Heart right ventricle (tissue), 16 donors: ENCODE measurements around the gene RAPGEFL1. TPM values are rescaled to one million over a fixed set of nuclear protein-coding genes. Genes with fewer than 3 reads are reported as not detected.

Source experiments
- ATAC-seq, 8 donors: fragments of 200-7000 bp; cut with Tn5 transposase; one replicate each; pipeline ENCODE4 v1.9.1; 2020; ENCODE audit warnings: mild to moderate bottlenecking in 8 of 8, moderate library complexity in 8 of 8, moderate number of reproducible peaks in 1 of 8
- DNase-seq, 2 donors: peaks; one replicate each; pipeline ENCODE4 v3.0.0-alpha.2; 2020
- H3K27ac ChIP-seq, 10 donors: fragments of 200-600 bp; sonication (generic) in 2 of 10; one replicate each; pipeline versions ENCODE4 v1.5.0 to v1.8.0; 2020 to 2022; ENCODE audit warnings: mild to moderate bottlenecking in 3 of 10
- H3K27me3 ChIP-seq, 7 donors: fragments of 200-600 bp; one replicate each; pipeline ENCODE4 v1.8.0; 2021 to 2022; ENCODE audit warnings: mild to moderate bottlenecking in 2 of 7
- H3K36me3 ChIP-seq, 9 donors: fragments of 200-600 bp; sonication (generic) in 1 of 9; one replicate each; pipeline versions ENCODE4 v1.5.0 to v1.8.0; 2020 to 2022; ENCODE audit warnings: mild to moderate bottlenecking in 2 of 9
- H3K4me1 ChIP-seq, 9 donors: fragments of 200-600 bp; sonication (generic) in 1 of 9; one replicate each; pipeline versions ENCODE4 v1.5.0 to v1.8.0; 2020 to 2022; ENCODE audit warnings: mild to moderate bottlenecking in 4 of 9
- H3K4me3 ChIP-seq, 10 donors: fragments of 200-600 bp; sonication (generic) in 2 of 10; one replicate each; pipeline versions ENCODE4 v1.5.0 to v1.8.0; 2020 to 2022; ENCODE audit warnings: mild to moderate bottlenecking in 7 of 10, moderate library complexity in 2 of 10
- H3K9me3 ChIP-seq, 11 donors: fragments of 200-600 bp in 10 of 11; sonication (generic) in 2 of 11; one replicate each; pipeline versions ENCODE4 v1.5.0 to v1.8.0; 2013 to 2022; ENCODE audit warnings: mild to moderate bottlenecking in 2 of 11, control low read depth in 1 of 11, moderate library complexity in 1 of 11
- CTCF ChIP-seq, 9 donors: fragments of 200-600 bp; sonication (generic) in 2 of 9; IDR thresholded peaks; one replicate each; pipeline versions ENCODE4 v1.5.0 to v1.8.0; 2021 to 2022; ENCODE audit warnings: antibody characterized with exemption in 9 of 9, mild to moderate bottlenecking in 5 of 9, moderate library complexity in 1 of 9
- WGBS, 2 donors: extraction: QIAGEN DNeasy Blood & Tissue Kit; methylation state at CpG; one replicate each; pipeline ENCODE4 v1.1.7; 2013; ENCODE audit warnings: inconsistent platforms in 1 of 2; 5-methylcytosine and 5-hydroxymethylcytosine counted together
- intact Hi-C, 10 donors: fragments of 100-400 bp; cut with DNase I; formaldehyde crosslinking; loops; one replicate each; pipeline versions ENCODE4 v1.11.1 to v1.14.2; 2022
- polyA plus RNA-seq, 2 donors: library from polyadenylated mRNA; stranded (reverse); fragments of 200-250 nt; gene quantifications; one replicate each; pipeline ENCODE4 v1.2.3, GENCODE V29; 2013
- total RNA-seq, 10 donors: library from RNA; stranded (reverse); fragmentation: NEBNext Ultra II Directional in 3 of 10; extraction: Animal tissue kit (Norgen Biotek cat#: 25700) in 3 of 10; gene quantifications; one replicate each; pipeline versions ENCODE4 v1.2.1 to v1.2.4, GENCODE V29; 2021 to 2023
- donor health status: Arrhythmogenic right ventricular cardiomyopathy.
- donor health status: ischemic (EF 13 %, LVEDD 7.1; RV severe dilation, severe dysfunction).
- donor health status: healthy with polysubstance abuse.
- donor health status: DM: no; HTN: yes; CAD: no.
- donor health status: DM: no; HTN: no; CAD: no.
- donor health status: ischemic (EF 25% LVEDD 6.9; RV normal size, moderate dysfunction).
- donor health status: ischemic (EF 25% LVEDD 5.7; RV mildly dilated, moderate dysfunction).
- donor health status: healthy.
- donor health status: DM: yes; HTN: yes; CAD: no.
- donor health status: Ischemic cardiomyopathy.
- donor health status: ischemic (EF 35%, LVEDD 5.7; RV mildly dilated, moderate dysfunction).
- donor health status: nonischemic (EF 11% LVEDD 7.7; RV severe dilation, severe dysfunction).
- donor health status: DM: yes; HTN: yes; CAD: no.
- donor health status: PGD.
- donor health status: ischemic (EF 29% LVEDD 5.4; RV normal size, mild dysfunction).
- donor health status: nonischemic (EF 23%, LVEDD 6.1; RV moderate dilation, normal function).

RAPGEFL1 gene
- total and polyA plus RNA-seq, 12 donors: 2.2 to 21.9 (median 3.2) TPM

GRCh38 chr17:40181205-40181604, 3.9 kb downstream of the RAPGEFL1 start:
- Histone ChIP-seq H3K4me1 (peaks cover 6 to 40% (median 11%) of the 10 kb centered on the region in 9 donors), H3K36me3 (peaks cover 0 to 24% (median 2%) of the 10 kb centered on the region in 9 donors), H3K9me3 (no peaks in the 10 kb centered on the region), H3K27me3 (peaks cover 0 to 14% (median 0%) of the 10 kb centered on the region in 7 donors), H3K4me3 (no peak overlapping the region), H3K27ac (peak overlapping the region in 1 of 10 donors; percentile 12)
- WGBS, 2 donors: 63 to 70% methylated on average over 8 of the region's 8 CpGs
- TF ChIP-seq CTCF (IDR thresholded peaks at IDR 0.05): no peak
- intact Hi-C loops: no loop called here
- DNase-seq (no peak), ATAC-seq (peak in 1 of 8 donors; percentile 20)

- no peak for TF ChIP-seq CTCF (IDR thresholded peaks at IDR 0.05)
- DNase-seq (no peak), ATAC-seq (peak in 5 of 8 donors; percentile 40 to 65 (median 47))
- intact Hi-C loops: no loop called here
- no peaks in the 10 kb centered on the region for H3K9me3 ChIP-seq
- no peak overlapping the region for H3K4me3 ChIP-seq
- 65 to 74% methylated on average over 6 of the region's 6 CpGs for WGBS, 2 donors
- peaks cover 0 to 11% (median 0%) of the 10 kb centered on the region in 7 donors for H3K27me3 ChIP-seq
- peaks cover 0 to 16% (median 0%) of the 10 kb centered on the region in 9 donors for H3K36me3 ChIP-seq
- peaks cover 0 to 31% (median 6%) of the 10 kb centered on the region in 9 donors for H3K4me1 ChIP-seq
- no peak overlapping the region for H3K27ac ChIP-seq
Observed at GRCh38 chr17:40182606-40183005, 5.3 kb downstream of the RAPGEFL1 start.

GRCh38 chr17:40187238-40187637, 10.0 kb downstream of the RAPGEFL1 start:
- H3K36me3 ChIP-seq: peaks cover 0 to 10% (median 0%) of the 10 kb centered on the region in 9 donors
- no peak for TF ChIP-seq CTCF (IDR thresholded peaks at IDR 0.05)
- WGBS, 2 donors: 90 to 93% methylated on average over 3 of the region's 3 CpGs
- no peaks in the 10 kb centered on the region for H3K9me3 ChIP-seq
- peaks cover 0 to 28% (median 7%) of the 10 kb centered on the region in 9 donors for H3K4me1 ChIP-seq
- intact Hi-C loops: no loop called here
- H3K4me3 ChIP-seq: no peak overlapping the region
- no peak for ATAC-seq
- peaks cover 0 to 7% (median 0%) of the 10 kb centered on the region in 7 donors for H3K27me3 ChIP-seq
- no peak for DNase-seq
- no peak overlapping the region for H3K27ac ChIP-seq

GRCh38 chr17:40188694-40189093, 11.4 kb downstream of the RAPGEFL1 start:
- no peak for TF ChIP-seq CTCF (IDR thresholded peaks at IDR 0.05)
- H3K36me3 ChIP-seq: peaks cover 0 to 13% (median 0%) of the 10 kb centered on the region in 9 donors
- H3K4me3 ChIP-seq: no peak overlapping the region
- DNase-seq (no peak), ATAC-seq (no peak)
- H3K27me3 ChIP-seq: peaks cover 0 to 7% (median 0%) of the 10 kb centered on the region in 7 donors
- WGBS, 2 donors: 94 to 99% methylated on average over 6 of the region's 6 CpGs
- H3K27ac ChIP-seq: no peak overlapping the region
- H3K9me3 ChIP-seq: no peaks in the 10 kb centered on the region
- H3K4me1 ChIP-seq: peaks cover 0 to 25% (median 7%) of the 10 kb centered on the region in 9 donors
- intact Hi-C loops: no loop called here
